HG02571 (cell line): Measurements from ENCODE around the gene PTPRJ.
A peak's percentile ranks its signal among the peaks of the same experiment; 100 is the strongest.
"Not testable (repeated sequence)": the region's sequence is repeated elsewhere in the genome, so short reads cannot be mapped to it uniquely, and the experiment has no call there.

Source experiments
- ATAC-seq: cut with Tn5 transposase; IDR thresholded peaks from one replicate; pipeline ENCODE4 v1.9.1; 2021; ENCODE audit warnings: mild to moderate bottlenecking, moderate library complexity; ENCODE audit not compliant: unreplicated experiment

PTPRJ gene

GRCh38 chr11:48148749-48149148 is 168.4 kb downstream of the PTPRJ start:
- ATAC-seq: no peak

GRCh38 chr11:48150213-48150612 is 169.9 kb downstream of the PTPRJ start:
- ATAC-seq: no peak

GRCh38 chr11:48154151-48154550 is 173.8 kb downstream of the PTPRJ start:
- ATAC-seq: no peak

- ATAC-seq: no peak
These were observed 181.9 kb downstream of the PTPRJ start for GRCh38 chr11:48161951-48162884.

GRCh38 chr11:48162885-48163268 is 182.5 kb downstream of the PTPRJ start:
- no peak for ATAC-seq

- ATAC-seq: no peak
These were observed 183.2 kb downstream of the PTPRJ start for GRCh38 chr11:48163360-48164100.

GRCh38 chr11:48164836-48165235 is 184.5 kb downstream of the PTPRJ start:
- no peak for ATAC-seq

GRCh38 chr11:48165426-48165825 is 185.1 kb downstream of the PTPRJ start:
- no peak for ATAC-seq

GRCh38 chr11:48167380-48167779 is 187.0 kb downstream of the PTPRJ start:
- ATAC-seq: no peak

GRCh38 chr11:48168815-48169214 is 188.5 kb downstream of the PTPRJ start:
- no peak for ATAC-seq

GRCh38 chr11:48169259-48169658 is 188.9 kb downstream of the PTPRJ start:
- ATAC-seq: no peak

- no peak for ATAC-seq
These were observed 189.4 kb downstream of the PTPRJ start for GRCh38 chr11:48169717-48170116.

GRCh38 chr11:48170241-48171233 is 190.2 kb downstream of the PTPRJ start:
- ATAC-seq: no peak

- ATAC-seq: peak; percentile 86
These were observed 192.7 kb downstream of the PTPRJ start for GRCh38 chr11:48172818-48173609.

- ATAC-seq: no peak
These were observed 197.3 kb downstream of the PTPRJ start for GRCh38 chr11:48177661-48178060.

- no peak for ATAC-seq
These were observed 200.3 kb downstream of the PTPRJ start for GRCh38 chr11:48180627-48181026.

- no peak for ATAC-seq
These were observed 202.6 kb downstream of the PTPRJ start for GRCh38 chr11:48182860-48183526.

- ATAC-seq: no peak
These were observed 204.1 kb downstream of the PTPRJ start for GRCh38 chr11:48184452-48184851.

GRCh38 chr11:48190906-48191654 is 210.7 kb downstream of the PTPRJ start:
- ATAC-seq: not testable (repeated sequence)
